ENCODE results near the gene CD300A. TPM values are rescaled to one million over a fixed set of nuclear protein-coding genes. Genes with fewer than 3 reads are reported as not detected.

The CD300A gene
- total RNA-seq, 1 donor from 2014 or later: 0.71 TPM

DNA sequence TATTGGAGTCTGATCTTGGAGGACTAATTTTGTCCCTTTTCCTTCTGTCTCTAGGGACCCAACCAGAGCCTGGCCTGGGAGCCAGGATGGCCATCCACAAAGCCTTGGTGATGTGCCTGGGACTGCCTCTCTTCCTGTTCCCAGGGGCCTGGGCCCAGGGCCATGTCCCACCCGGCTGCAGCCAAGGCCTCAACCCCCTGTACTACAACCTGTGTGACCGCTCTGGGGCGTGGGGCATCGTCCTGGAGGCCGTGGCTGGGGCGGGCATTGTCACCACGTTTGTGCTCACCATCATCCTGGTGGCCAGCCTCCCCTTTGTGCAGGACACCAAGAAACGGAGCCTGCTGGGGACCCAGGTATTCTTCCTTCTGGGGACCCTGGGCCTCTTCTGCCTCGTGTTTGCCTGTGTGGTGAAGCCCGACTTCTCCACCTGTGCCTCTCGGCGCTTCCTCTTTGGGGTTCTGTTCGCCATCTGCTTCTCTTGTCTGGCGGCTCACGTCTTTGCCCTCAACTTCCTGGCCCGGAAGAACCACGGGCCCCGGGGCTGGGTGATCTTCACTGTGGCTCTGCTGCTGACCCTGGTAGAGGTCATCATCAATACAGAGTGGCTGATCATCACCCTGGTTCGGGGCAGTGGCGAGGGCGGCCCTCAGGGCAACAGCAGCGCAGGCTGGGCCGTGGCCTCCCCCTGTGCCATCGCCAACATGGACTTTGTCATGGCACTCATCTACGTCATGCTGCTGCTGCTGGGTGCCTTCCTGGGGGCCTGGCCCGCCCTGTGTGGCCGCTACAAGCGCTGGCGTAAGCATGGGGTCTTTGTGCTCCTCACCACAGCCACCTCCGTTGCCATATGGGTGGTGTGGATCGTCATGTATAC is 26.5 kb upstream of the CD300A start:
- CTCF ChIA-PET: no interaction called here
- no peak overlapping the region for H3K27ac Mint-ChIP-seq

DNA sequence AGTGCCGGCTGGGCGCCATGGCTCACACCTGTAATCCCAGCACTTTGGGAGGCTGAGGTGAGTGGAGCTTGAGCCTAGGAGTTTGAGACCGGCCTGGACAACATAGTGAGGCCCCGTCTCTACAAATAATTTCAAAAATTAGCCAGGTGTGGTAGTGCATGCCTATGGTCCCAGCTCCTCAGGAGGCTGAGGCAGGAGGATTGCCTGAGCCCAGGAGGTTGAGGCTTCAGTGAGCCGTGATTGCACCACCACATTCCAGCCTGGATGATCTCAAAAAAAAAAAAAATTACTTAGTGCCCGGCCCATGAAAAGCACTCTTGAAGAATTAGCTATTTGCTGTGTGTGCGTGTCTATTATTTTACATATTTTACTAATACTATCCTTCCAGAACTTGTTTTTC is 24.9 kb upstream of the CD300A start:
- TF ChIP-seq, protein P1, sequence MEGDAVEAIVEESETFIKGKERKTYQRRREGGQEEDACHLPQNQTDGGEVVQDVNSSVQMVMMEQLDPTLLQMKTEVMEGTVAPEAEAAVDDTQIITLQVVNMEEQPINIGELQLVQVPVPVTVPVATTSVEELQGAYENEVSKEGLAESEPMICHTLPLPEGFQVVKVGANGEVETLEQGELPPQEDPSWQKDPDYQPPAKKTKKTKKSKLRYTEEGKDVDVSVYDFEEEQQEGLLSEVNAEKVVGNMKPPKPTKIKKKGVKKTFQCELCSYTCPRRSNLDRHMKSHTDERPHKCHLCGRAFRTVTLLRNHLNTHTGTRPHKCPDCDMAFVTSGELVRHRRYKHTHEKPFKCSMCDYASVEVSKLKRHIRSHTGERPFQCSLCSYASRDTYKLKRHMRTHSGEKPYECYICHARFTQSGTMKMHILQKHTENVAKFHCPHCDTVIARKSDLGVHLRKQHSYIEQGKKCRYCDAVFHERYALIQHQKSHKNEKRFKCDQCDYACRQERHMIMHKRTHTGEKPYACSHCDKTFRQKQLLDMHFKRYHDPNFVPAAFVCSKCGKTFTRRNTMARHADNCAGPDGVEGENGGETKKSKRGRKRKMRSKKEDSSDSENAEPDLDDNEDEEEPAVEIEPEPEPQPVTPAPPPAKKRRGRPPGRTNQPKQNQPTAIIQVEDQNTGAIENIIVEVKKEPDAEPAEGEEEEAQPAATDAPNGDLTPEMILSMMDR (IDR thresholded peaks at IDR 0.05): no peak
- Mint-ChIP-seq H3K27ac (no peak overlapping the region), H3K4me3 (no peak overlapping the region), H3K27me3 (peaks cover 7% of the 10 kb centered on the region), H3K4me1 (peaks cover 22% of the 10 kb centered on the region), H3K9me3 (peaks cover 22% of the 10 kb centered on the region), H3K36me3 (ENCODE audit: low read depth) (peaks cover 1% of the 10 kb centered on the region)
- intact Hi-C loops (cut with micrococcal nuclease): no loop called here
- POLR2A ChIA-PET: interaction anchor here (0.7 kb wide), 1 partner anchor 297 kb away, joined by 4 read pairs; no protein-coding TSS in a partner anchor
- ATAC-seq (ENCODE audit: low read depth) (no peak), DNase-seq (no peak)
- CTCF ChIA-PET: no interaction called here

More for the DNA sequence above, 26.5 kb upstream of the CD300A start:
- no peak overlapping the region for H3K4me3 Mint-ChIP-seq
- peaks cover 24% of the 10 kb centered on the region for H3K9me3 Mint-ChIP-seq
- intact Hi-C loops (cut with micrococcal nuclease): loop anchor here (10.0 kb wide), 1 partner anchor 295 kb away; the partner anchor contains the start of gene RAB37
- peaks cover 17% of the 10 kb centered on the region for H3K27me3 Mint-ChIP-seq
- POLR2A ChIA-PET: no interaction called here
- TF ChIP-seq, protein P1 (IDR thresholded peaks at IDR 0.05): no peak
- ATAC-seq (ENCODE audit: low read depth) (no peak), DNase-seq (no peak)
- H3K4me1 Mint-ChIP-seq: peaks cover 22% of the 10 kb centered on the region
- peaks cover 1% of the 10 kb centered on the region for H3K36me3 Mint-ChIP-seq (ENCODE audit: low read depth)

- intact Hi-C loops (cut with micrococcal nuclease): loop anchor here (1.0 kb wide), 1 partner anchor 10 kb away; the partner anchor contains the start of gene GPRC5C
- CTCF ChIA-PET: no interaction called here
- Mint-ChIP-seq H3K4me3 (peak overlapping the region; percentile 63), H3K27me3 (peaks cover 7% of the 10 kb centered on the region), H3K27ac (no peak overlapping the region), H3K36me3 (ENCODE audit: low read depth) (peaks cover 1% of the 10 kb centered on the region), H3K4me1 (peaks cover 23% of the 10 kb centered on the region), H3K9me3 (peaks cover 16% of the 10 kb centered on the region)
- DNase-seq (no peak), ATAC-seq (ENCODE audit: low read depth) (no peak)
- POLR2A ChIA-PET: no interaction called here
- TF ChIP-seq, protein P1 (IDR thresholded peaks at IDR 0.05): no peak
These were observed 24.2 kb upstream of the CD300A start for GRCh38 chr17:74442291-74442669.

- H3K27me3 Mint-ChIP-seq: peaks cover 12% of the 10 kb centered on the region
- intact Hi-C loops (cut with micrococcal nuclease): loop anchor here (1.0 kb wide), 1 partner anchor 11 kb away; the partner anchor contains the start of gene GPRC5C
- H3K4me3 Mint-ChIP-seq: peak overlapping the region; percentile 63
- ChIA-PET CTCF (interaction anchor here (1.6 kb wide), 1 partner anchor 64 kb away, joined by 8 read pairs; no protein-coding TSS in a partner anchor), POLR2A (interaction anchor here (0.6 to 1.3 kb wide), 2 partner anchors 11 to 739 kb away, joined by 3 to 4 read pairs; no protein-coding TSS in a partner anchor)
- TF ChIP-seq, protein P1 (IDR thresholded peaks at IDR 0.05): no peak
- H3K9me3 Mint-ChIP-seq: peaks cover 12% of the 10 kb centered on the region
- H3K27ac Mint-ChIP-seq: peak overlapping the region; percentile 73
- peak; percentile 89 for ATAC-seq (ENCODE audit: low read depth)
- peak; percentile 60 for DNase-seq
- H3K36me3 Mint-ChIP-seq (ENCODE audit: low read depth): peaks cover 1% of the 10 kb centered on the region
- H3K4me1 Mint-ChIP-seq: peaks cover 23% of the 10 kb centered on the region
These were observed 23.5 kb upstream of the CD300A start for GRCh38 chr17:74442670-74443515.
